ENCODE measurements around the gene ERVH48-1.
"Not testable (repeated sequence)": the region's sequence is repeated elsewhere in the genome, so short reads cannot be mapped to it uniquely, and the experiment has no call there.

ERVH48-1 gene

DNA sequence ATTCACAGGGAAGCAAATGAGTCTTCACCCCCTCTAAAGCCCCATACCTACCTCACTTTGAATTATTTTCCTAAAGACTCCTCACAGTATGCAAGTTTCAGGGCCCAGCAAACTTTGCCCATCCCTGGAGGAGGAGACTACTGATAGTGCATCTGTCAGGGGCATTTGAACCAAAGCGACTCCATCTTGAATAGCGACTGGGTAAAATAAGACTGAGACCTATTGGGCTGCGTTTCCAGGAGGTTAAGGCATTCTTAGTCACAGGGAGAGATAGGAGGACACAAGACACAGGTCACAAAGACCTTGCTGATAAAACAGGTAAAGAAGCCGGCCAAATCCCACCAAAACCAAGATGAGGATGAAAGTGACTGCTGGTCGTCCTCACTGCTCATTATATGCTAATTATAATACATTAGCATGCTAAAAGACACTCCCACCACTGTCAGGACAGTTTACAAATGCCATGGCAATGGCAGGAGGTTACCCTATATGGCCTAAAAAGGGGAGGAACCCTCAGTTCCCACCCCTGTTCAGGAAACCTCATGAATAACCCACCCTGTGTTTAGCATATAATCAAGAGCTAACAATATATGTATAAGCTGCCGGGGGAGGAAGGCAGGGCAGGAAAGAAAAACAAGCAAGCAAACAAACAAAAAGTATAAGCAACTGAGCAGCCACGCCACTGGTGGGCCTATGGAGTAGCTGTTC, 45.7 kb upstream of the ERVH48-1 start:
- peaks cover 15 to 16% of the 10 kb centered on the region in 2 experiments for H3K4me1 ChIP-seq (ENCODE audit: control insufficient read depth in 1 of 2, insufficient read depth in 1 of 2, low read depth in 1 of 2, low read length in 1 of 2)
- no peak overlapping the region for H3K27ac ChIP-seq
- H3K9me3 ChIP-seq, result no peaks in the 10 kb centered on the region
- TF ChIP-seq, protein P1, sequence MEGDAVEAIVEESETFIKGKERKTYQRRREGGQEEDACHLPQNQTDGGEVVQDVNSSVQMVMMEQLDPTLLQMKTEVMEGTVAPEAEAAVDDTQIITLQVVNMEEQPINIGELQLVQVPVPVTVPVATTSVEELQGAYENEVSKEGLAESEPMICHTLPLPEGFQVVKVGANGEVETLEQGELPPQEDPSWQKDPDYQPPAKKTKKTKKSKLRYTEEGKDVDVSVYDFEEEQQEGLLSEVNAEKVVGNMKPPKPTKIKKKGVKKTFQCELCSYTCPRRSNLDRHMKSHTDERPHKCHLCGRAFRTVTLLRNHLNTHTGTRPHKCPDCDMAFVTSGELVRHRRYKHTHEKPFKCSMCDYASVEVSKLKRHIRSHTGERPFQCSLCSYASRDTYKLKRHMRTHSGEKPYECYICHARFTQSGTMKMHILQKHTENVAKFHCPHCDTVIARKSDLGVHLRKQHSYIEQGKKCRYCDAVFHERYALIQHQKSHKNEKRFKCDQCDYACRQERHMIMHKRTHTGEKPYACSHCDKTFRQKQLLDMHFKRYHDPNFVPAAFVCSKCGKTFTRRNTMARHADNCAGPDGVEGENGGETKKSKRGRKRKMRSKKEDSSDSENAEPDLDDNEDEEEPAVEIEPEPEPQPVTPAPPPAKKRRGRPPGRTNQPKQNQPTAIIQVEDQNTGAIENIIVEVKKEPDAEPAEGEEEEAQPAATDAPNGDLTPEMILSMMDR (IDR thresholded peaks at IDR 0.05), result no peak
- no peak overlapping the region for H3K4me3 ChIP-seq (ENCODE audit: low read depth in 1 of 2, low read length in 1 of 2)
- H3K27me3 ChIP-seq, result no peaks in the 10 kb centered on the region
- H3K36me3 ChIP-seq, result no peaks in the 10 kb centered on the region

DNA sequence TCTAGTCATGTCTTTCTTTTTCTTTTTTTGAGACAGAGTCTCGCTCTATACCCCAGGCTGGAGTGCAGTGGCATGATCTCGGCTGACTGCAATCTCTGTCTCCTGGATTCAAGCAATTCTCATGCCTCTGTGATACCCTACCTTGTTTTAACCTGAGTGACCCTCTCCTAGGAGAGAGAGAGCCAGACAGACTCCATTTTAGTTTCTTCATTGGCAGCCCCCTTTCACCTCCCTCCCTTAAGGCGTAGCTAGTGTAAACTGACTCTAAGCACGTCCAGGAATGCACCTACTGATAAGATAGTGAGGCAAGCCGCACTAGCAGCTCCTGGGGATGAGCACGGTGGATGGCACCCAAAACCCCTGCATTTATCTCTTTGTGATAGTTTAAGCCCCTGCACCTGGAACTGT, 43.8 kb upstream of the ERVH48-1 start:
- TF ChIP-seq, protein P1 (IDR thresholded peaks at IDR 0.05), result no peak
- Histone ChIP-seq H3K27ac (no peak overlapping the region), H3K4me3 (ENCODE audit: low read depth in 1 of 2, low read length in 1 of 2) (no peak overlapping the region), H3K9me3 (no peaks in the 10 kb centered on the region), H3K27me3 (no peaks in the 10 kb centered on the region), H3K36me3 (no peaks in the 10 kb centered on the region), H3K4me1 (ENCODE audit: control insufficient read depth in 1 of 2, insufficient read depth in 1 of 2, low read depth in 1 of 2, low read length in 1 of 2) (peaks cover 7 to 8% of the 10 kb centered on the region in 2 experiments)

DNA sequence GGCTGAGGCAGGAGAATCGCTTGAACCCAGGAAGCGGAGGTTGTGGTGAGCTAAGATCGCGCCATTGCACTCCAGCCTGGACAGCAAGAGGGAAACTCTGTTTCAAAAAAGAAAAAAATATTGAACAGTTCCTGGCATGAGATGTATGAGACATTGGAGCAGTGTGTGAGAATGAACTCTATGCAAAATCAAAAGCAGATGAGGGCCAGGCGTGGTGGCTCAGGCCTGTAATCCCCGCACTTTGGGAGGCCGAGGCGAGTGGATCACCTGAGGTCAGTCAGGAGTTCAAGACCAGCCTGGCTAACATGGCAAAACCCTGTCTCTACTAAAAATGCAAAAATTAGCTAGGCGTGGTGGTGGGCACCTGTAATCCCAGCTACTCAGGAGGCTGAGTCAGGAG, 42.2 kb upstream of the ERVH48-1 start:
- H3K4me1 ChIP-seq (ENCODE audit: control insufficient read depth in 1 of 2, insufficient read depth in 1 of 2, low read depth in 1 of 2, low read length in 1 of 2); H3K27ac ChIP-seq; H3K4me3 ChIP-seq (ENCODE audit: low read depth in 1 of 2, low read length in 1 of 2); H3K36me3 ChIP-seq; H3K27me3 ChIP-seq; H3K9me3 ChIP-seq: not testable (repeated sequence)

DNA sequence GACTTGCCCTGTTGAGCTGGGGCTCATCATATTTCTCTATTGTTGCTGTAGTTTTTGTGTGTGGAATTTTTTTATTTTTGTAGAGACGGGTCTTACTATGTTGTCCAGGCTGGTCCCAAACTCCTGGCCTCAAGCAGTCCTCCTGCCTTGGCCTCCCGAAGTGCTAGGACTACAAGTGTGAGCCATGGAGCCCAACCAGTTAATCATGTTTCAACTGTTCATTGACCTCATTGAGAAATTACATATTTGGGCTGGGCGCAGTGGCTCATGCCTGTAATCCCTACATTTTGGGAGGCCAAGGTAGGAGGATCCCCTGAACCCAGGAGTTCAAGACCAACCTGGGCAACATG, 39.8 kb upstream of the ERVH48-1 start:
- Histone ChIP-seq H3K27me3 (no peaks in the 10 kb centered on the region), H3K27ac (no peak overlapping the region), H3K9me3 (no peaks in the 10 kb centered on the region), H3K36me3 (no peaks in the 10 kb centered on the region), H3K4me3 (ENCODE audit: low read depth in 1 of 2, low read length in 1 of 2) (no peak overlapping the region), H3K4me1 (ENCODE audit: control insufficient read depth in 1 of 2, insufficient read depth in 1 of 2, low read depth in 1 of 2, low read length in 1 of 2) (no peaks in the 10 kb centered on the region)
- TF ChIP-seq, protein P1 (IDR thresholded peaks at IDR 0.05), result no peak

DNA sequence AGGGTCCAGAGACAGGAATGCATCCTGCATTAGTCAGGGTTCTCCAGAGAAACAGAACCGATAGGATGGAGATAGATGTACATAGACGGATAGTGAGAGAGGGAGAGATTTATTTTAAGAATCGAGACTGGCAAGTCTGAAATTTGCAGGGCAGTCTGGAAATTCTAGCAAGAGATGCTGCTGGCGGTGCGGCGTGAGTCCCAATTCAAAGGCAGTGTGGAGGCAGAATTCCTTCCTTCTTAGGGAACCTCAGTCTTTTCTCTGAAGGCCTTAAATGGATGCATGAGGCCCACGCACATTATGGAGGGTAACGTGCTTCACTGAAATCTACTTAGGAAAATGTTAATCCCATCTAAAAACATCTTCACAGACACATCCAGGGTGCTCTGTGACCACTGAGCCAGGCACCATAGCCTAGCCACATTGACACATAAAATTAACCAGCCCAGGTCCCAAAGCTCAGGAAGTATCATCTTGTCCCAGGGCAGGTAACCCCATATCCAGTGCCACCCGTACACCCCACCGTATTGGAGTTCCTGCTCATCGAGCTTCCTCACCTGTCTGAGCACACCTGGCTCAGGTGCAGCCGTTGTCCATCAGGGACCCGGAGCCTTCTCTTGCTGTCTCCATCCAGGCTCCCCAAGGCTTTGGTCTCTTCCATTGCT, 39.2 kb upstream of the ERVH48-1 start:
- Histone ChIP-seq H3K9me3 (no peaks in the 10 kb centered on the region), H3K27ac (no peak overlapping the region), H3K27me3 (no peaks in the 10 kb centered on the region), H3K4me1 (ENCODE audit: control insufficient read depth in 1 of 2, insufficient read depth in 1 of 2, low read depth in 1 of 2, low read length in 1 of 2) (no peaks in the 10 kb centered on the region), H3K4me3 (ENCODE audit: low read depth in 1 of 2, low read length in 1 of 2) (no peak overlapping the region), H3K36me3 (no peaks in the 10 kb centered on the region)
- TF ChIP-seq, protein P1 (IDR thresholded peaks at IDR 0.05), result no peak

DNA sequence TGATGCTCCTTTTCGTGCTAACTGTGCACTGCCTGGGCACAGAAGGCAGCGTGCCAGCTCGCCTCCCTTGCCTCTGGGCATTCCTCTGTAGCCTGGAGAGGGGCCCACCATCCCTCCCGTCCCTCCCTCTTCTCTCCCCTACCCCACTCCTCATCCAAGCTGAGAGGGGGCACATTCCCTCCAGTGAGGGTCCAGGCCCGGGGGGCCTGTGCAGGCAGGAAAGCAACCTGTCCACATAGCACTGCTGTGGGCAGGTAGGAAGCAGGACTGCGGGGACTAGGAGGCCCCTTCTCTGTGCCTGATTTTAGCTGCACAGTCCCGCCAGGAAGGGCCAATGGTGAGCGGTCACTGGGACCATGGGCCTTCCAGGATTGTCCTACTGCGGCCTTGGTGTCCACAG, 38.7 kb upstream of the ERVH48-1 start:
- TF ChIP-seq, protein P1 (IDR thresholded peaks at IDR 0.05), result no peak
- Histone ChIP-seq H3K4me3 (ENCODE audit: low read depth in 1 of 2, low read length in 1 of 2) (no peak overlapping the region), H3K9me3 (no peaks in the 10 kb centered on the region)

More for the DNA sequence above, 38.7 kb upstream of the ERVH48-1 start:
- Histone ChIP-seq H3K36me3 (no peaks in the 10 kb centered on the region), H3K4me1 (ENCODE audit: control insufficient read depth in 1 of 2, insufficient read depth in 1 of 2, low read depth in 1 of 2, low read length in 1 of 2) (no peaks in the 10 kb centered on the region), H3K27ac (no peak overlapping the region), H3K27me3 (no peaks in the 10 kb centered on the region)
